OCI-M1 (cell line): ENCODE results near the gene RPS17.
A peak's percentile ranks its signal among the peaks of the same experiment; 100 is the strongest.
"Not testable (repeated sequence)": the region's sequence is repeated elsewhere in the genome, so short reads cannot be mapped to it uniquely, and the experiment has no call there.

ENCODE experiments used
- DNase-seq: peaks from one replicate; lab custom pipeline; 2025; lab: John Stamatoyannopoulos, UW

The RPS17 gene

GRCh38 chr15:82545478-82545877, 5.2 kb upstream of the RPS17 start:
- DNase-seq = no peak

- no peak for DNase-seq
Measured at GRCh38 chr15:82545002-82545401, 4.7 kb upstream of the RPS17 start.

GRCh38 chr15:82544431-82544830, 4.2 kb upstream of the RPS17 start:
- DNase-seq = no peak

GRCh38 chr15:82543160-82543559, 2.9 kb upstream of the RPS17 start:
- peak; percentile 50 for DNase-seq

GRCh38 chr15:82540984-82541431, 751 bp upstream of the RPS17 start:
- DNase-seq = no peak

GRCh38 chr15:82539691-82540054, 584 bp downstream of the RPS17 start:
- no peak for DNase-seq

- no peak for DNase-seq
Measured at GRCh38 chr15:82538961-82539690, 1.1 kb downstream of the RPS17 start.

GRCh38 chr15:82537351-82537908, 2.8 kb downstream of the RPS17 start:
- DNase-seq = no peak

- no peak for DNase-seq
Measured at GRCh38 chr15:82536409-82537350, 3.6 kb downstream of the RPS17 start.

- DNase-seq = no peak
Measured at GRCh38 chr15:82535566-82536408, 4.5 kb downstream of the RPS17 start.

- DNase-seq = not testable (repeated sequence)
Measured at GRCh38 chr15:82535151-82535550, 5.1 kb downstream of the RPS17 start.

GRCh38 chr15:82534457-82534861, 5.8 kb downstream of the RPS17 start:
- not testable (repeated sequence) for DNase-seq

- DNase-seq = no peak
Measured at GRCh38 chr15:82533801-82534200, 6.5 kb downstream of the RPS17 start.

- no peak for DNase-seq
Measured at GRCh38 chr15:82532991-82533481, 7.2 kb downstream of the RPS17 start.

- no peak for DNase-seq
Measured at GRCh38 chr15:82532383-82532990, 7.8 kb downstream of the RPS17 start.

GRCh38 chr15:82531496-82532382, 8.5 kb downstream of the RPS17 start:
- no peak for DNase-seq

GRCh38 chr15:82530606-82531379, 9.5 kb downstream of the RPS17 start:
- DNase-seq = no peak

GRCh38 chr15:82530006-82530405, 10.3 kb downstream of the RPS17 start:
- DNase-seq = no peak

- not testable (repeated sequence) for DNase-seq
Measured at GRCh38 chr15:82513587-82513986, 26.7 kb downstream of the RPS17 start.
